ENCODE data around the gene CAPN2. TPM values are rescaled to one million over a fixed set of nuclear protein-coding genes. Genes with fewer than 3 reads are reported as not detected.
"Not testable (repeated sequence)": the region's sequence is repeated elsewhere in the genome, so short reads cannot be mapped to it uniquely, and the experiment has no call there.

The CAPN2 gene
- total RNA-seq, 1 donor from 2014 or later = 353 TPM

DNA sequence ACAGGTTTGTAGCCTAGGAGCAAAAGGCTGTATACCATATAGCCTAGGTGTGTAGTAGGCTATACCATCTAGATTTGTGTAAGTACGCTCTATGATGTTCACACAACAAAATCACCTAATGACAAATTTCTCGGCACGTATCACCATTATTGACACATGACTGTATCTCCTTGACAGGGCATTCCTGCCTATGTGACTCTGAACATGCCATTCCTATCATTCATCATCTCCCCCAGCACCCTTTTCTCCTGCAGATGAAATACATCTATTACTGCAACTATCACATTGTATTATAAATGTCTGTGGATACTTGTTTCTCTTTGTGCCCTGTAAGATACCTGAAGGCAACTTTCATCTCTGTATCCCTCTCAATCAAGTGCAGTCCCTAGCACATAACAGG is 103.5 kb downstream of the CAPN2 start:
- Histone ChIP-seq H3K36me3 (ENCODE audit: control insufficient read depth, insufficient read depth, low read length) (peaks cover 2% of the 10 kb centered on the region), H3K27me3 (ENCODE audit: control insufficient read depth, insufficient read depth, low read length) (no peaks in the 10 kb centered on the region), H3K4me3 (ENCODE audit: low read depth, low read length) (no peak overlapping the region)
- FAIRE-seq (no peak), DNase-seq (ENCODE audit: low read depth) (peak; percentile 86)
- TF ChIP-seq, protein P1, sequence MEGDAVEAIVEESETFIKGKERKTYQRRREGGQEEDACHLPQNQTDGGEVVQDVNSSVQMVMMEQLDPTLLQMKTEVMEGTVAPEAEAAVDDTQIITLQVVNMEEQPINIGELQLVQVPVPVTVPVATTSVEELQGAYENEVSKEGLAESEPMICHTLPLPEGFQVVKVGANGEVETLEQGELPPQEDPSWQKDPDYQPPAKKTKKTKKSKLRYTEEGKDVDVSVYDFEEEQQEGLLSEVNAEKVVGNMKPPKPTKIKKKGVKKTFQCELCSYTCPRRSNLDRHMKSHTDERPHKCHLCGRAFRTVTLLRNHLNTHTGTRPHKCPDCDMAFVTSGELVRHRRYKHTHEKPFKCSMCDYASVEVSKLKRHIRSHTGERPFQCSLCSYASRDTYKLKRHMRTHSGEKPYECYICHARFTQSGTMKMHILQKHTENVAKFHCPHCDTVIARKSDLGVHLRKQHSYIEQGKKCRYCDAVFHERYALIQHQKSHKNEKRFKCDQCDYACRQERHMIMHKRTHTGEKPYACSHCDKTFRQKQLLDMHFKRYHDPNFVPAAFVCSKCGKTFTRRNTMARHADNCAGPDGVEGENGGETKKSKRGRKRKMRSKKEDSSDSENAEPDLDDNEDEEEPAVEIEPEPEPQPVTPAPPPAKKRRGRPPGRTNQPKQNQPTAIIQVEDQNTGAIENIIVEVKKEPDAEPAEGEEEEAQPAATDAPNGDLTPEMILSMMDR (IDR thresholded peaks at IDR 0.05; ENCODE audit: insufficient read depth, low read length, severe bottlenecking) = no peak

DNA sequence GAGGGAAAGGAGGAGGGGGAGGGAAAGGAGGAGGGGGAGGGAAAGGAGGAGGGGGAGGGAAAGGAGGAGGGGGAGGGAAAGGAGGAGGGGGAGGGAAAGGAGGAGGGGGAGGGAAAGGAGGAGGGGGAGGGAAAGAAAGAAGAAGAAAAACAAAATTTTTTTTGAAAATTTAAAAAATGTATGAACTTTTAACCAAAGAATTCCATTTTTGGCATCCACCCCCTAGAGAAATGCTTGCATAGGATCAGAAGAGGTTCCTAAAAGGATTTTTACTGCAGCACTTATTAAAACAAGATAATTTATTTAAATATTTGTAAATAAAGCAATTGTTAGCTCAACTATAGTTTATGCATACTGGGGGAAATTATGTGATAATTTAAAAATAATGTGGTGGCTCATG is 104.9 kb downstream of the CAPN2 start:
- not testable (repeated sequence) for DNase-seq (ENCODE audit: low read depth); H3K36me3 ChIP-seq (ENCODE audit: control insufficient read depth, insufficient read depth, low read length); H3K4me3 ChIP-seq (ENCODE audit: low read depth, low read length); H3K27me3 ChIP-seq (ENCODE audit: control insufficient read depth, insufficient read depth, low read length); FAIRE-seq

DNA sequence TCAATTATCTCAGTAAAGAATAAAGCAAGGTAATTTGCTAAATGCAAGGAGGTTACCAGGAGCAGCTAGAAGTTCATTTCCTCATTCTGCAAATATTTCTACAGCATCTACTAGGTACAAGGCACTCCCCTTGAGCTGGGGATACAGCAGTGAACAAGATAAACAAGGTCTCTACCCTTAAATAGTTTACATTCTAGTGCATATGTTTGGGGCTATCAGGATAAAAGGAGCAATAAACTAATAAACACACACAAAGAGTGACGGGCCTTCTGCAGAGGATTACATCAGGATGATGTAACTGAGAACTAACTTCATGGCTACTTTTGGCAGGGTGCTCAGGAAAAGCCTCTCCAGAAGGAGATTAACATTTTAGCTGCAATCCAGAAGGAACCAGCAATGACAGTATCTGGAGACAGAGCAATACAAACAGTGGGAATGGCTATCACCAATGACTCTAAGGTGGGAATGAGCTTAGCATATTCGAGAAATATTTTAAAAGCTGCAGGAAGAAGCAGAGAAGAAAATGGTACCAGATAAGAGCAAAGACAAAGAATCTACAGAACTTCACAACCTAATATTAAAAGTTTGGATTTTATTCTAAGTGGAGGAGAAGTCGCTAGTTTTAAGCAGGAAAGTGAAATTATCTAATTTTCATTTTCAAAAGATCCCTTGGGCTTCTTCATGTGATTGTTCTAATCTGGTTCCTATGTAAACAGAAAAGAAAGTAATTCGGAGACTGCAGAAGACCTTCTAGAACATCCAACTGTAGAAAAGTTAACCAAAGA is 107.6 kb downstream of the CAPN2 start:
- no peak overlapping the region for H3K4me3 ChIP-seq (ENCODE audit: low read depth, low read length)
- no peaks in the 10 kb centered on the region for H3K27me3 ChIP-seq (ENCODE audit: control insufficient read depth, insufficient read depth, low read length)
- DNase-seq (ENCODE audit: low read depth) (no peak), FAIRE-seq (no peak)
- H3K36me3 ChIP-seq (ENCODE audit: control insufficient read depth, insufficient read depth, low read length) = peaks cover 3% of the 10 kb centered on the region
- TF ChIP-seq, protein P1 (IDR thresholded peaks at IDR 0.05; ENCODE audit: insufficient read depth, low read length, severe bottlenecking) = no peak

DNA sequence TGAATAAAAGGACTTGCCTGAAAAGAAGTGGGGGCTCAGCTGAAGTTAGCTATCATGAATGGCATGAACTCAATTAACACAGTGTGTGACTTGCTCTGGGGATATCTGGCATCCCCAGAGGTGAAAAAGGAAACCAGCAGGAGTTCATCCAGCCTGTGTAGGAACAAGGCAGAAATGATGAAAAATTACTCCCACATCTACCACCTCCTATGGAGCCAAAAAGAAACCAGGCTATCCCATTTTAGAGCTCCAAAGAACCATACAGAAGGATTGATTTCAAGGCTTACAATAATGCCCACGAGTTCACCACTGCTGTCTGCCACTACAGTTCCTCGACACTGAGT is 108.1 kb downstream of the CAPN2 start:
- FAIRE-seq = no peak
- TF ChIP-seq, protein P1 (IDR thresholded peaks at IDR 0.05; ENCODE audit: insufficient read depth, low read length, severe bottlenecking) = no peak
- no peak for DNase-seq (ENCODE audit: low read depth)
- Histone ChIP-seq H3K36me3 (ENCODE audit: control insufficient read depth, insufficient read depth, low read length) (peaks cover 3% of the 10 kb centered on the region), H3K27me3 (ENCODE audit: control insufficient read depth, insufficient read depth, low read length) (no peaks in the 10 kb centered on the region), H3K4me3 (ENCODE audit: low read depth, low read length) (no peak overlapping the region)

DNA sequence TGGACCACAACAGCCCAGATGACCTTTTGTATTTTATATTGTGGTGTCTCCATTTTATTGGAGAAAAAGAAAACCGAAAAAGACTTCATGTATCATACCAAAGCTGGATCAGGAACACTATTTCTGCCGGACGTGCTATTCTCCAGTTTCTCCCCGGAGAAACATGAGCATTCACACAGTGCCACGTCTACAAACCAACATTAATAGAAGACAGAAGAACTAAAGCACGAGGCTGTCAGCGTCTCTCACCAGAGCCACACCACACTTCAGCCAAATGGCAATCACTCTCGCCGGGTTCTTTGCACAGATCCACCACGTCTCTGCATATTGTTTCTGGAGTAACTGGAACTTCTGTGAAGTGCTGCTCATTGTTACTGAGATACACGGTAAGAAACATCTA is 108.6 kb downstream of the CAPN2 start:
- FAIRE-seq = no peak
- peaks cover 3% of the 10 kb centered on the region for H3K36me3 ChIP-seq (ENCODE audit: control insufficient read depth, insufficient read depth, low read length)
- H3K27me3 ChIP-seq (ENCODE audit: control insufficient read depth, insufficient read depth, low read length) = no peaks in the 10 kb centered on the region
- no peak for DNase-seq (ENCODE audit: low read depth)
- TF ChIP-seq, protein P1 (IDR thresholded peaks at IDR 0.05; ENCODE audit: insufficient read depth, low read length, severe bottlenecking) = no peak
- H3K4me3 ChIP-seq (ENCODE audit: low read depth, low read length) = no peak overlapping the region

DNA sequence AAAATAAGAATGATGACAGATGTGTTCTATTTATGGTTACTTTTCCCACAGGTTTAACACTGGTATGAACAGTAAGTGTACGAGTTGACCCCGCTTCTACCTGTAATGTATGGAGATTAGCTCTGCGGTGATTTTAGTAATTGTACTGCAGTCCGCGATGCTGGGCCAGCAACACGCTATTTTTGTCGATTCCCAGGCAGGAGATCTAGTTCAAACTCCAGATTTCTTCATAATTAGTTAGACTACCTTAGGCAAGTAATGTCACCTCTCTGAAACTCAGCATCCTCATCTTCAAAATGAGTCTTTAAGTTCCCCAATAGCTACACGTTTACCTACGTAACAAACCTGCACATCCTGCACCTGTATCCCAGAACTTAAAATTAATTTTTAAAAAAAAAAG is 111.9 kb downstream of the CAPN2 start:
- FAIRE-seq = no peak
- DNase-seq (ENCODE audit: low read depth) = no peak
- H3K27me3 ChIP-seq (ENCODE audit: control insufficient read depth, insufficient read depth, low read length) = no peaks in the 10 kb centered on the region
- H3K4me3 ChIP-seq (ENCODE audit: low read depth, low read length) = no peak overlapping the region
- H3K36me3 ChIP-seq (ENCODE audit: control insufficient read depth, insufficient read depth, low read length) = peaks cover 3% of the 10 kb centered on the region
- TF ChIP-seq, protein P1 (IDR thresholded peaks at IDR 0.05; ENCODE audit: insufficient read depth, low read length, severe bottlenecking) = no peak
